Osteoblast (primary cell): ENCODE results near the gene MACROD2. TPM values are rescaled to one million over a fixed set of nuclear protein-coding genes. Genes with fewer than 3 reads are reported as not detected.
"Not testable (repeated sequence)": the region's sequence is repeated elsewhere in the genome, so short reads cannot be mapped to it uniquely, and the experiment has no call there.

ENCODE experiments used
- DNase-seq: peaks from one replicate; pipeline ENCODE4 v3.0.0; 2011; ENCODE audit warnings: low spot score, mixed read lengths; ENCODE audit not compliant: insufficient read length; ENCODE audit errors: missing footprints
- H2AFZ ChIP-seq: 2 replicates; pipeline ENCODE4 v1.6.0; 2011; ENCODE audit warnings: mild to moderate bottlenecking, low read length
- H3K27ac ChIP-seq: 2 replicates; pipeline ENCODE4 v1.5.1; 2011; ENCODE audit warnings: mild to moderate bottlenecking, low read depth, low read length, moderate library complexity
- H3K27me3 ChIP-seq: 2 replicates; pipeline ENCODE4 v1.6.0; 2012; ENCODE audit warnings: mild to moderate bottlenecking, control low read depth, inconsistent platforms, low read length, moderate library complexity; ENCODE audit not compliant: insufficient read depth
- H3K36me3 ChIP-seq: 2 replicates; pipeline ENCODE4 v1.5.1; 2011; ENCODE audit warnings: mild to moderate bottlenecking, low read length, control low read depth, moderate library complexity; ENCODE audit not compliant: insufficient read depth
- H3K4me1 ChIP-seq: 2 replicates; pipeline ENCODE4 v1.5.1; 2011; ENCODE audit warnings: mild to moderate bottlenecking, low read length, control low read depth, moderate library complexity; ENCODE audit not compliant: insufficient read depth
- H3K4me2 ChIP-seq: 2 replicates; pipeline ENCODE4 v1.6.0; 2011; ENCODE audit warnings: mild to moderate bottlenecking, low read length; ENCODE audit not compliant: insufficient read depth
- H3K4me3 ChIP-seq: fragments of 200-600 bp; sonication (generic); 3 replicates; pipeline ENCODE4 v1.5.1; 2012; ENCODE audit warnings: mild to moderate bottlenecking, low read length, inconsistent platforms; ENCODE audit not compliant: insufficient read depth
- H3K79me2 ChIP-seq: 2 replicates; pipeline ENCODE4 v1.6.0; 2012; ENCODE audit warnings: mild to moderate bottlenecking, low read length, control low read depth, inconsistent platforms; ENCODE audit not compliant: insufficient read depth
- H3K9me3 ChIP-seq: 2 replicates; pipeline ENCODE4 v1.5.1; 2011; ENCODE audit warnings: low read depth, low read length, control low read depth
- H4K20me1 ChIP-seq: 2 replicates; pipeline ENCODE4 v1.6.0; 2012; ENCODE audit warnings: mild to moderate bottlenecking, low read length, control low read depth; ENCODE audit not compliant: insufficient read depth
- CTCF ChIP-seq: IDR thresholded peaks from 2 replicates; pipeline ENCODE4 v1.5.1; 2011; ENCODE audit warnings: mild to moderate bottlenecking, low read depth, low read length, moderate library complexity; ENCODE audit errors: extremely low read depth
- total RNA-seq: library from RNA; depleted of rRNA; stranded (reverse); fragments of >200 nt; gene quantifications from 2 replicates; pipeline ENCODE4 v1.2.3, GENCODE V29; 2012

MACROD2 gene
- total RNA-seq, 1 donor, result 4.0 TPM

- no peak overlapping the region for H3K4me2 ChIP-seq
- no peak for DNase-seq
- no peaks in the 10 kb centered on the region for H3K4me1 ChIP-seq
- TF ChIP-seq CTCF, result no peak
- no peak overlapping the region for H3K27ac ChIP-seq
- H2AFZ ChIP-seq, result no peak overlapping the region
- H3K9me3 ChIP-seq, result no peaks in the 10 kb centered on the region
- H3K4me3 ChIP-seq, result no peak overlapping the region
- no peaks in the 10 kb centered on the region for H3K36me3 ChIP-seq
- no peaks in the 10 kb centered on the region for H3K79me2 ChIP-seq
- H4K20me1 ChIP-seq, result no peaks in the 10 kb centered on the region
- H3K27me3 ChIP-seq, result no peaks in the 10 kb centered on the region
Observed at GRCh38 chr20:15191082-15191723, 1195.9 kb downstream of the MACROD2 start.

- Histone ChIP-seq H3K4me2 (no peak overlapping the region), H4K20me1 (no peaks in the 10 kb centered on the region), H3K79me2 (no peaks in the 10 kb centered on the region), H3K36me3 (no peaks in the 10 kb centered on the region), H3K4me3 (no peak overlapping the region), H3K9me3 (no peaks in the 10 kb centered on the region), H3K27ac (no peak overlapping the region), H2AFZ (no peak overlapping the region), H3K27me3 (no peaks in the 10 kb centered on the region), H3K4me1 (no peaks in the 10 kb centered on the region)
- DNase-seq, result no peak
- no peak for TF ChIP-seq CTCF
Observed at GRCh38 chr20:15195378-15195777, 1200.1 kb downstream of the MACROD2 start.

GRCh38 chr20:15196547-15197255 is 1201.4 kb downstream of the MACROD2 start:
- H3K4me1 ChIP-seq, result no peaks in the 10 kb centered on the region
- no peak overlapping the region for H3K4me3 ChIP-seq
- no peaks in the 10 kb centered on the region for H3K27me3 ChIP-seq
- no peak overlapping the region for H3K4me2 ChIP-seq
- no peaks in the 10 kb centered on the region for H3K36me3 ChIP-seq
- DNase-seq, result no peak
- TF ChIP-seq CTCF, result no peak
- H3K9me3 ChIP-seq, result no peaks in the 10 kb centered on the region
- no peak overlapping the region for H2AFZ ChIP-seq
- H3K79me2 ChIP-seq, result no peaks in the 10 kb centered on the region
- H3K27ac ChIP-seq, result no peak overlapping the region
- no peaks in the 10 kb centered on the region for H4K20me1 ChIP-seq

GRCh38 chr20:15198017-15198416 is 1202.7 kb downstream of the MACROD2 start:
- H3K27me3 ChIP-seq, H3K36me3 ChIP-seq, H3K4me2 ChIP-seq, H3K4me3 ChIP-seq, H3K9me3 ChIP-seq, H3K79me2 ChIP-seq, H2AFZ ChIP-seq, H4K20me1 ChIP-seq, H3K4me1 ChIP-seq, DNase-seq, H3K27ac ChIP-seq: not testable (repeated sequence)
